ENCODE results near the gene COMMD1.

- TF ChIP-seq CTCF (IDR thresholded peaks at IDR 0.05; ENCODE audit: low read depth, low read length, poor library complexity, severe bottlenecking) (no peak), EZH2phosphoT487 (IDR thresholded peaks at IDR 0.05; ENCODE audit: borderline replicate concordance, low read length) (no peak)
Measured at GRCh38 chr2:62102402-62102920, 197.0 kb downstream of the COMMD1 start.

All from DOHH2 (cell line).